K562 (cell line): ENCODE measurements around the gene SLC25A42. TPM values are rescaled to one million over a fixed set of nuclear protein-coding genes. Genes with fewer than 3 reads are reported as not detected.
A peak's percentile ranks its signal among the peaks of the same experiment; 100 is the strongest.

Experiments
- ATAC-seq: fragments of 200-7000 bp; cut with Tn5 transposase; 3 replicates; pipeline ENCODE4 v1.9.1; 2020; ENCODE audit warnings: moderate library complexity
- BruUV-seq: library from RNA; stranded (reverse); fragments of 400-500 nt; replicated peaks from 2 replicates; lab custom pipeline; 2021; lab: Mats Ljungman, UMichigan
- CTCF ChIA-PET: fragments of 300-600 bp; formaldehyde crosslinking; extraction: SDS; loops from one replicate; lab custom pipeline; 2021; ENCODE audit warnings: low intra/inter-chr PET ratio; lab: Yijun Ruan, JAX
- POLR2A ChIA-PET: fragments of 300-600, 350-650 bp; sonication (Branson Sonifier 250); formaldehyde crosslinking; extraction: SDS; loops from one replicate; lab custom pipeline; 2021; ENCODE audit warnings: antibody characterized with exemption, inconsistent platforms; lab: Yijun Ruan, JAX
- DNase-seq, 4 experiments: peaks; one replicate each; pipeline versions ENCODE4 v3.0.0 to v3.0.0-alpha.2; 2011 to 2018; ENCODE audit warnings: low spot score in 3 of 4, mixed read lengths in 3 of 4; ENCODE audit errors: extremely low read depth in 1 of 4
- FAIRE-seq: peaks from 2 replicates; lab custom pipeline; 2011; peaks lifted over from hg19 to GRCh38; lab: Jason Lieb, UNC
- H2AFZ ChIP-seq: 2 replicates; pipeline ENCODE4 v1.6.0; 2011; ENCODE audit warnings: low read depth, low read length, control low read depth, inconsistent platforms
- H3K27ac ChIP-seq: fragments of 200-600 bp; 3 replicates; pipeline ENCODE4 v1.8.0; 2011; ENCODE audit warnings: low read depth, mild to moderate bottlenecking, control low read depth, inconsistent platforms, low read length, moderate library complexity, mixed read lengths; ENCODE audit errors: extremely low read depth
- H3K27me3 ChIP-seq, 2 experiments: fragments of 300-600 bp in 1 of 2; 2 replicates in 1 of 2; 3 replicates in 1 of 2; pipeline versions ENCODE4 v1.6.0 to v1.8.0; 2011; ENCODE audit warnings: inconsistent platforms in 2 of 2, low read length in 2 of 2, mild to moderate bottlenecking in 1 of 2, mixed read lengths in 1 of 2, moderate library complexity in 1 of 2; ENCODE audit not compliant: control insufficient read depth in 2 of 2, insufficient read depth in 2 of 2
- H3K36me3 ChIP-seq: fragments of 300-600 bp; 3 replicates; pipeline ENCODE4 v1.8.0; 2011; ENCODE audit warnings: mild to moderate bottlenecking, low read length, inconsistent platforms; ENCODE audit not compliant: control insufficient read depth, insufficient read depth
- H3K4me1 ChIP-seq, 2 experiments: fragments of 200-600 bp in 1 of 2; replicated peaks in 1 of 2; 2 replicates in 1 of 2; 3 replicates in 1 of 2; pipeline versions ENCODE4 v1.5.1 to v1.8.0; 2011; ENCODE audit warnings: inconsistent platforms in 2 of 2, low read length in 2 of 2, mild to moderate bottlenecking in 1 of 2, mixed read lengths in 1 of 2, moderate library complexity in 1 of 2; ENCODE audit not compliant: control insufficient read depth in 2 of 2, insufficient read depth in 2 of 2
- H3K4me2 ChIP-seq: 2 replicates; pipeline ENCODE4 v1.6.1; 2011; ENCODE audit warnings: low read length, control low read depth, inconsistent platforms, mixed read lengths; ENCODE audit not compliant: insufficient read depth
- H3K4me3 ChIP-seq: fragments of 200-600 bp; sonication (generic), shearing (Covaris generic); 2 replicates; pipeline ENCODE4 v1.5.1; 2016; ENCODE audit warnings: control low read depth, inconsistent platforms
- H3K79me2 ChIP-seq: fragments of 200-600 bp; 3 replicates; pipeline ENCODE4 v1.8.0; 2011; ENCODE audit warnings: low read length, inconsistent platforms; ENCODE audit not compliant: control insufficient read depth, insufficient read depth
- H3K9ac ChIP-seq, 2 experiments: 2 replicates each; pipeline versions ENCODE4 v1.6.0 to v1.6.1; 2011; ENCODE audit warnings: low read depth in 2 of 2, low read length in 2 of 2, control low read depth in 1 of 2, inconsistent platforms in 1 of 2, mild to moderate bottlenecking in 1 of 2, mixed read lengths in 1 of 2; ENCODE audit not compliant: insufficient read depth in 1 of 2
- H3K9me1 ChIP-seq: one replicate; pipeline ENCODE4 v1.6.0; 2011; ENCODE audit warnings: inconsistent platforms, mild to moderate bottlenecking, low read length, moderate library complexity; ENCODE audit not compliant: control insufficient read depth, insufficient read depth
- H3K9me3 ChIP-seq: replicated peaks from 2 replicates; pipeline ENCODE4 v1.5.1; 2011; ENCODE audit warnings: low read depth, low read length, inconsistent platforms; ENCODE audit not compliant: control insufficient read depth, insufficient read depth
- H4K20me1 ChIP-seq: replicated peaks from 2 replicates; pipeline ENCODE4 v1.6.1; 2011; ENCODE audit warnings: low read length, inconsistent platforms, mixed read lengths; ENCODE audit not compliant: control insufficient read depth, insufficient read depth
- MYNN ChIP-seq, 2 experiments: sonication (generic); formaldehyde crosslinking in 1 of 2; IDR thresholded peaks; 2 replicates each; pipeline versions ENCODE4 v1.5.0 to v1.6.1; 2016 to 2020; ENCODE audit warnings: antibody characterized with exemption in 1 of 2, missing genetic modification reagents in 1 of 2
- NFIC ChIP-seq: fragments of 450-650 bp; IDR thresholded peaks from 2 replicates; pipeline ENCODE4 v1.6.1; 2017; ENCODE audit warnings: mild to moderate bottlenecking, inconsistent platforms
- NFIX ChIP-seq: fragments of 250-450 bp; sonication (Bioruptor Pico); IDR thresholded peaks from 2 replicates; pipeline ENCODE4 v1.4.0; 2020; ENCODE audit warnings: low read depth, mild to moderate bottlenecking, moderate library complexity
- RBFOX2 ChIP-seq: fragments of 200-400 bp; formaldehyde crosslinking; IDR thresholded peaks from 2 replicates; pipeline ENCODE4 v1.6.1; 2017; ENCODE audit warnings: low read depth, mild to moderate bottlenecking, low read length, moderate library complexity
- RERE ChIP-seq: sonication (generic); formaldehyde crosslinking; IDR thresholded peaks from 2 replicates; pipeline ENCODE4 v1.8.0; 2023; ENCODE audit warnings: missing genetic modification reagents, mild to moderate bottlenecking, borderline replicate concordance
- TFAP4 ChIP-seq: sonication (generic); formaldehyde crosslinking; IDR thresholded peaks from 2 replicates; pipeline ENCODE4 v1.8.0; 2022; ENCODE audit warnings: missing genetic modification reagents, mild to moderate bottlenecking, moderate library complexity, borderline replicate concordance
- WGBS: fragments of 100-300 bp; shearing (Covaris generic); methylation state at CpG from one replicate; pipeline ENCODE4 v1.1.6; 2016; ENCODE audit warnings: low coverage, mixed read lengths; ENCODE audit not compliant: insufficient coverage; ENCODE audit errors: missing lambda C conversion rate; 5-methylcytosine and 5-hydroxymethylcytosine counted together
- in situ Hi-C: fragments of 300-500 bp; cut with MboI; formaldehyde crosslinking; loops from 4 replicates; pipeline ENCODE4 v1.15.0; 2018; ENCODE audit warnings: inconsistent platforms, mixed read lengths
- intact Hi-C: fragments of 100-400 bp; cut with micrococcal nuclease; formaldehyde crosslinking; loops from 2 replicates; pipeline ENCODE4 v1.14.2; 2022
- polyA plus RNA-seq, 8 experiments: library from polyadenylated mRNA; depleted of rRNA in 4 of 8; stranded (reverse) in 5 of 8; unstranded in 3 of 8; fragments of >200 nt; fragmentation: Nextera tagmentation in 2 of 8; fragmentation: Illumina TruSeq in 1 of 8; extraction: Ambion mirVana in 2 of 8; extraction: Trizol in 1 of 8; gene quantifications; 2 replicates each; pipeline versions ENCODE4 v1.2.1 to v1.2.3, GENCODE V29; 2011 to 2014; ENCODE audit warnings: inconsistent platforms in 1 of 8, missing spikeins in 1 of 8
- total RNA-seq, 7 experiments: library from RNA; depleted of rRNA in 6 of 7; stranded (reverse); fragments of >200 nt in 6 of 7; fragmentation: Illumina TruSeq in 2 of 7; extraction: Trizol in 2 of 7; gene quantifications; 2 replicates each; pipeline versions ENCODE4 v1.2.1 to v1.2.3, GENCODE V29; 2011 to 2021; ENCODE audit warnings: low replicate concordance in 1 of 7

The SLC25A42 gene
- total and polyA plus RNA-seq, 9 of the 15 experiments (the other 6 are each of a cell fraction or from before 2014, with no cell fraction given), result 0.59 to 32.2 (median 14.1) TPM

- Histone ChIP-seq H3K9ac (peak overlapping the region in 1 of 2 experiments; percentile 70; a peak in 1 of 4 replicates), H4K20me1 (0 out of 2 replicates have a peak, but pooled peaks cover 4% of the 10 kb centered on the region), H2AFZ (no peak overlapping the region), H3K4me3 (no peak overlapping the region), H3K4me1 (peaks cover 32 to 77% of the 10 kb centered on the region in 2 experiments), H3K4me2 (no peak overlapping the region), H3K27me3 (no peaks in the 10 kb centered on the region), H3K36me3 (peaks cover 79% of the 10 kb centered on the region), H3K9me1 (peaks cover 7% of the 10 kb centered on the region), H3K27ac (no peak overlapping the region), H3K79me2 (peaks cover 26% of the 10 kb centered on the region), H3K9me3 (no peaks in the 10 kb centered on the region)
- BruUV-seq, result no TSS peak
- intact Hi-C loops, result loop anchor here (10.0 kb wide), 1 partner anchor 268 kb away; the partner anchor contains the start of genes MAU2 and SUGP1
- no peak for TF ChIP-seq MYNN (IDR thresholded peaks at IDR 0.05)
- no peak for TF ChIP-seq MYNN (CRISPR knock-in tag; IDR thresholded peaks at IDR 0.05)
- TF ChIP-seq TFAP4, result 0 out of 2 replicates have a peak, but pooled peaks have one; percentile 12
- 0 out of 2 replicates have a peak, but pooled peaks have one; percentile 48 for TF ChIP-seq RBFOX2
- peak; percentile 62 for TF ChIP-seq NFIX (CRISPR knock-in tag)
- TF ChIP-seq RERE, result no peak
- peak; percentile 94 for TF ChIP-seq NFIC
- ChIA-PET POLR2A (interaction anchor here (0.5 kb wide), 1 partner anchor 80 kb away, joined by 3 read pairs; no protein-coding TSS in a partner anchor), CTCF (no interaction called here)
- ATAC-seq (no peak), DNase-seq (no peak), FAIRE-seq (no peak)
- 69% methylated on average over 9 of the region's 9 CpGs for WGBS
- in situ Hi-C loops, result loop anchor here (5.0 kb wide), 1 partner anchor 81 kb away; the partner anchor contains the start of gene TMEM161A
These were observed 7.0 kb upstream of the SLC25A42 start for GRCh38 chr19:19056636-19057275.
